KOPT-K1 (cell line): ENCODE results near the gene SCD5.

ENCODE experiments used
- H3K27ac ChIP-seq: fragments of 200-600 bp; sonication (generic); 2 replicates; pipeline ENCODE4 v1.5.1; 2016; ENCODE audit warnings: antibody characterized with exemption, mild to moderate bottlenecking, low read depth, low read length; ENCODE audit not compliant: poor library complexity, severe bottlenecking
- H3K36me3 ChIP-seq: fragments of 200-600 bp; sonication (generic); 2 replicates; pipeline ENCODE4 v1.5.1; 2017; ENCODE audit warnings: antibody characterized with exemption, mild to moderate bottlenecking, low read length, moderate library complexity; ENCODE audit not compliant: insufficient read depth
- H3K9me3 ChIP-seq: fragments of 200-600 bp; sonication (generic); 2 replicates; pipeline ENCODE4 v1.5.1; 2017; ENCODE audit warnings: antibody characterized with exemption, low read length, mild to moderate bottlenecking; ENCODE audit not compliant: insufficient read depth, poor library complexity, severe bottlenecking

Gene SCD5

DNA sequence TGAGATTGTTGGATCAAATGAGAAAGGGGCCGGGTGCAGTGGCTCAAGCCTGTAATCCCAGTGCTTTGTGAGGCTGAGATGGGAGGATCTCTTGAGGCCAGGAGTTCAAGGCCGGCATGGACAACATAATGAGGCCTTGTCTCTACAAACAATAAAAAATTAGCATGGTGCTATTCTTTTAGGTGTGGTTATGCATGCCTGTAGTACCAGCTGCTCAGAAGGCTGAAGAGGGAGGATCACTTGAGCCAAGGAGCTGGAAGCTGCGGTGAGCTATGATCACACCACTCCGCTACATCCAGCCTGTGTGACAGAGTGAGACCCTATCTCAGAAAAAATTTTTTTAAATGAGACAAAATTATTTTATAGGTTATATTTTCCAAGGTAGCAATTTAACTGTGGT, 187.1 kb downstream of the SCD5 start:
- Histone ChIP-seq H3K9me3 (no peaks in the 10 kb centered on the region), H3K36me3 (no peaks in the 10 kb centered on the region), H3K27ac (no peak overlapping the region)

GRCh38 chr4:82610041-82610440, 188.6 kb downstream of the SCD5 start:
- H3K36me3 ChIP-seq = no peaks in the 10 kb centered on the region
- no peaks in the 10 kb centered on the region for H3K9me3 ChIP-seq
- H3K27ac ChIP-seq = no peak overlapping the region

- H3K36me3 ChIP-seq = no peaks in the 10 kb centered on the region
- H3K9me3 ChIP-seq = no peaks in the 10 kb centered on the region
- no peak overlapping the region for H3K27ac ChIP-seq
Observed at GRCh38 chr4:82606622-82607021, 192.0 kb downstream of the SCD5 start.

GRCh38 chr4:82604522-82604921, 194.1 kb downstream of the SCD5 start:
- no peak overlapping the region for H3K27ac ChIP-seq
- H3K9me3 ChIP-seq = no peaks in the 10 kb centered on the region
- no peaks in the 10 kb centered on the region for H3K36me3 ChIP-seq

GRCh38 chr4:82601242-82602015, 197.2 kb downstream of the SCD5 start:
- H3K9me3 ChIP-seq = no peaks in the 10 kb centered on the region
- H3K27ac ChIP-seq = no peak overlapping the region
- H3K36me3 ChIP-seq = no peaks in the 10 kb centered on the region

GRCh38 chr4:82599336-82599735, 199.3 kb downstream of the SCD5 start:
- H3K9me3 ChIP-seq = no peaks in the 10 kb centered on the region
- no peaks in the 10 kb centered on the region for H3K36me3 ChIP-seq

DNA sequence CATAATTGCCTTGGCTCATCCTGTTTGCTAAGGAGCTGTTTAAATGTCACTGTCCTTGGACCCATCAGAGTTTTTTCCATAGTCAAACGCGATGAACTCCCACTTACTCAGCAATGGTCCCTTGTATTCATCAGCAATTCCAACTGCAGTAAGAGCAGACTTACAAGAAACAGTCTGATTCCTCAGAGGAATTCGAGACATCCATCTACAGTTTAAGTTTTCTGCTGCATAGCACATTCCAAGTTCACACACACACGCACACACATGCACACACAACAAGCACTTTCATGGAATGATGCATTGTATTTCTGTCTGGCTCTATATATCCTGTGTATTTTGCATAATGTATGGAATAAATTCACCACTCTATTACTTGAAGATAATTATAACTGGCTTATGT, 204.1 kb downstream of the SCD5 start:
- Histone ChIP-seq H3K27ac (no peak overlapping the region), H3K9me3 (no peaks in the 10 kb centered on the region), H3K36me3 (no peaks in the 10 kb centered on the region)

More at GRCh38 chr4:82599336-82599735, 199.3 kb downstream of the SCD5 start:
- H3K27ac ChIP-seq = no peak overlapping the region

- H3K36me3 ChIP-seq = no peaks in the 10 kb centered on the region
- H3K27ac ChIP-seq = no peak overlapping the region
- H3K9me3 ChIP-seq = no peaks in the 10 kb centered on the region
Observed at GRCh38 chr4:82593411-82593810, 205.2 kb downstream of the SCD5 start.

DNA sequence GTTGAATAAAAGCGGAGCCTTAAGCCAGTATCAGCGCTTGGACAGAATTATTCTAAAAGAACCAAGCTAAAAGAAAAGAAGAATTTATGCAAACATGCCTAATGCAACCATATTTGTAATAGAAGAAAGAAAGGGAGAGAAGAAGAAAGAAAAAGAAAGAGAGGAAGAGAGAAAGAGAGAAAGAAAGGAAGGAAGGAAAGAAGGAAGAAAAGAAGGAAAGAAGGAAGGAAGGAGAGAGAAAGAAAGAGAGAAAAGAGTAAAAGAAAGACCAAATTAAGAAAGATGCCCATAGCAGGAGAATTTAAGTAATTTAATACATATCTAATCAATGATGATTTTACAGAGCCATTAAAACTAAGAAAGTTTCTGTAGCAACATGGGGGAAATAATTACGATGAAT, 206.0 kb downstream of the SCD5 start:
- no peaks in the 10 kb centered on the region for H3K9me3 ChIP-seq
- H3K27ac ChIP-seq = no peak overlapping the region

GRCh38 chr4:82591592-82591991, 207.0 kb downstream of the SCD5 start:
- Histone ChIP-seq H3K9me3 (no peaks in the 10 kb centered on the region), H3K36me3 (no peaks in the 10 kb centered on the region), H3K27ac (no peak overlapping the region)

More for the DNA sequence above, 206.0 kb downstream of the SCD5 start:
- H3K36me3 ChIP-seq = no peaks in the 10 kb centered on the region

DNA sequence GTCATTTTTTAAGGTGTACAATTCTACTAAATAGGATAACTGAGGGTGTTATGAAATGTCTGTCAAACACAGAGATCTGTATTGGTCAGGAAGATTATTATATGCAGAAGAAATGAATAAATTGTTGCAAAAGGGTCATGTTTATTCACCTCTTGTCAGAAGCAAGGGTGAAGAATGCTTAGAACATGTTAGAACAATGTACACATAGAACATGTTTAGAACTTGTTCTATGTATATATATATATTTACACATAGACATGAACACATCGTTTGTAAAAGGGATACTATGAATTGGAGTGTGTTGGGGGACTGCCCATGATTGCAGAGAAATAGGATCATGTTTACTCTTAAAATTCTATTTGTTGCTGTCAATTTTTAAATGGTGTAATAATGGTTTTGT, 208.8 kb downstream of the SCD5 start:
- Histone ChIP-seq H3K36me3 (no peaks in the 10 kb centered on the region), H3K27ac (no peak overlapping the region), H3K9me3 (no peaks in the 10 kb centered on the region)

DNA sequence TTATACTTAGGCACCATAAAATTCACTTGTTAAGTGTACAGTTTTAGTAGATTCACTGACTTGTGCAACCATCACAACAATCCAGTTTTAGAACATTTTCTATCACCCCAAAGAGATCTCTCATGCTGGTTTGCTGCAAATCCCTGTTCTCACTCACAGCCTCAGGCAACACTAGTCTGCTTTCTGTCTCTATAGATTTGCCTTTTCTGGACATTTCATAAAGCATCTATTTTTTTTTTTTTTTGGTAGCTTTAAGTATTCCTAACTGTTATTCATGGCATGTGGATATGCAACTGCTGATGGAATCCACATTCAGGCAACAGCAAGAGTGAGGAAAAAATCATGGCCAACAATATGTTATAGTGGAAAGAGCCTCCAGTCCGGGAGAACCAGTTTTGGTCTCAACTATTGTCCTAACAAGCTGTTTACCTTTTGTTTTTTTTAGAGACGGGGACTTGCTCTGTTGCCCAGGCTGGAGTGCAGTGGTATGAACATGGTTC, 209.8 kb downstream of the SCD5 start:
- Histone ChIP-seq H3K27ac (no peak overlapping the region), H3K36me3 (no peaks in the 10 kb centered on the region), H3K9me3 (no peaks in the 10 kb centered on the region)

DNA sequence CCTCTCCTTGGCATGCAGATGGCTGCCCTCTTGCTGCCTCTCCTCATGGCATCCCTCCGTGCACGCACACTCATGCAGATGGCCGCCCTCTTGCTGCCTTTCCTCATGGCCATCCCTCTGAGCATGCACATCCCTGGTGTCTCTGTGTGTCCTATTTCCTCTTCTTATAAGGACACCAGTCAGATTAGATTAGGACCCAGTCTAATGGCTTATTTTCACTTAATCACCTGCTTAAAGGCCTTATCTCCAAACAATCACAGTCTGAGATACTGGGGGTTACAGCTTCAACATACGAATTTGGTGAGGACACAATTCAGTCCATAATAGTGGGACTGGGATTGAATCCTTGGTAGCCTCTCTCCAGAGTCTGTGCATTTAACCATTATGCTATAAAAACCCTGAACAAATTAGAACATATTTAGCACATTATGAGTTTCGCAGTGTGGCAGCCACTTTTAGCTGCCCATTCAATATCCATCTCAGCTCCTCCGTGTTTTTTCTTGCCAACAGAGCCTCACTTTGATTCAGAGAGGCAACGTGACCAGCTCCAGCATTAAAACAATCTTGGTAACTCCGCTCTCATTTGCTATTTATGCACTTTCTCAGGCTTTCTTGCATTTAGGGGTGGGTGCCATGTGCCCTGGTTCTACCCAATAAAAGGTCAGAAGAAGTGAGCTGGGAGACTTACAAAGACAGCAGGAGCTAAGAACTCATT, 210.6 kb downstream of the SCD5 start:
- H3K9me3 ChIP-seq = no peaks in the 10 kb centered on the region
- H3K36me3 ChIP-seq = no peaks in the 10 kb centered on the region
- H3K27ac ChIP-seq = no peak overlapping the region

GRCh38 chr4:82585690-82586435, 212.7 kb downstream of the SCD5 start:
- no peaks in the 10 kb centered on the region for H3K36me3 ChIP-seq
- no peaks in the 10 kb centered on the region for H3K9me3 ChIP-seq
- no peak overlapping the region for H3K27ac ChIP-seq

DNA sequence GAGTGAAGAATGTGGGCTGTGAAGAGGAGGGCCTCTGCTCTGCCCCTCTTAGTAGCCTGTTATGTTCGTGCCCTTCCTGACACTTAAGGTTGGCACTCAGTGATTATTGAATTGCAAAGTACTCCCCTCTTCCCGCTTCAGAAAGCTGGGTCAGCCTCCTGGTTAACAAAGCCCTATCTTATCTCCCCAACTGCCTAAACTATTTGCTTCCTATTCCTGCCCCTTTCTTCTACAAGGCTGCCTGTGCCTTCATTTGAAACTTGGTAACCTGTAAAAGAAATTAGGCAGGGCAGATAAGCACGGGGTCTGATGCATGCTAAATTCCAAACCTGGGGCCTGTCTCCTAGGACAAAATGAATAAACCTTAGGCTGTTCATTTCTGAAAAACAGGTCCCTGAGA, 213.7 kb downstream of the SCD5 start:
- Histone ChIP-seq H3K36me3 (no peaks in the 10 kb centered on the region), H3K9me3 (no peaks in the 10 kb centered on the region), H3K27ac (no peak overlapping the region)
